ENCODE measurements around the gene C4orf50.

- no peak for TF ChIP-seq MAX (IDR thresholded peaks at IDR 0.05)
- no peak for TF ChIP-seq CTCF (IDR thresholded peaks at IDR 0.05; ENCODE audit: low read depth, low read length, missing input control)
- TF ChIP-seq EGR1 (IDR thresholded peaks at IDR 0.05; ENCODE audit: low read depth in 2 of 2): no peak
- TF ChIP-seq FOXA1 (IDR thresholded peaks at IDR 0.05): no peak
- no peak for TF ChIP-seq REST (IDR thresholded peaks at IDR 0.05)
- no peak for TF ChIP-seq YY1 (IDR thresholded peaks at IDR 0.05)
- no peak for TF ChIP-seq HNF4G (IDR thresholded peaks at IDR 0.05)
- no peak for TF ChIP-seq RAD21 (IDR thresholded peaks at IDR 0.05)
- no peak for TF ChIP-seq SP1 (IDR thresholded peaks at IDR 0.05)
- TF ChIP-seq JUND (IDR thresholded peaks at IDR 0.05): no peak
- no peak for TF ChIP-seq NR2F2 (IDR thresholded peaks at IDR 0.05)
- TF ChIP-seq GABPA (IDR thresholded peaks at IDR 0.05 in 1 of 2, conservative IDR thresholded peaks at IDR 0.05 in 1 of 2): no peak
- TF ChIP-seq ZBTB33 (IDR thresholded peaks at IDR 0.05): no peak
- TF ChIP-seq RXRA (IDR thresholded peaks at IDR 0.05): no peak
Observed at GRCh38 chr4:5852523-5853202, 165.6 kb downstream of the C4orf50 start.
